BLaER1 treated with 17β-estradiol and CSF1 and Interleukin-3, amounts not matched to agents 10 nM and 100 nM (cell line): ENCODE results near the gene FOXP1.

Experiments used
- H3K27ac ChIP-seq, 11 experiments: shearing (Covaris generic); formaldehyde crosslinking; 2 replicates each; pipeline ENCODE4 v1.8.1; 2022
- H3K27me3 ChIP-seq, 11 experiments: shearing (Covaris generic); formaldehyde crosslinking; 2 replicates each; pipeline ENCODE4 v1.8.1; 2022
- H3K36me3 ChIP-seq, 11 experiments: shearing (Covaris generic); formaldehyde crosslinking; 2 replicates each; pipeline ENCODE4 v1.8.1; 2022
- H3K4me1 ChIP-seq, 10 experiments: shearing (Covaris generic); formaldehyde crosslinking; 2 replicates each; pipeline ENCODE4 v1.8.1; 2022
- H3K4me2 ChIP-seq, 11 experiments: shearing (Covaris generic); formaldehyde crosslinking; 2 replicates each; pipeline ENCODE4 v1.8.1; 2022
- H3K4me3 ChIP-seq, 10 experiments: shearing (Covaris generic); formaldehyde crosslinking; 2 replicates each; pipeline ENCODE4 v1.8.1; 2022
- H3K9ac ChIP-seq, 11 experiments: shearing (Covaris generic); formaldehyde crosslinking; 2 replicates each; pipeline ENCODE4 v1.8.1; 2022
- H3K9me3 ChIP-seq, 11 experiments: shearing (Covaris generic); formaldehyde crosslinking; replicated peaks in 1 of 11; 2 replicates each; pipeline ENCODE4 v1.8.1; 2022
- H4K20me1 ChIP-seq, 11 experiments: shearing (Covaris generic); formaldehyde crosslinking; 2 replicates each; pipeline ENCODE4 v1.8.1; 2022
- Cebpa-rat ChIP-seq, 11 experiments: shearing (Covaris generic); IDR thresholded peaks; 2 replicates each; pipeline ENCODE4 v1.8.1; 2022

FOXP1 gene

GRCh38 chr3:71397046-71397445 is 186.5 kb downstream of the FOXP1 start:
- Histone ChIP-seq H3K4me1 (peaks cover 29 to 51% (median 43%) of the 10 kb centered on the region in 10 experiments), H3K27me3 (peaks cover 0 to 7% (median 0%) of the 10 kb centered on the region in 11 experiments; a peak in 3 of 22 replicates), H4K20me1 (no peaks in the 10 kb centered on the region), H3K4me3 (no peak overlapping the region), H3K4me2 (no peak overlapping the region), H3K36me3 (no peaks in the 10 kb centered on the region), H3K9me3 (no peaks in the 10 kb centered on the region), H3K9ac (no peak overlapping the region), H3K27ac (no peak overlapping the region)
- no peak for TF ChIP-seq Cebpa-rat (IDR thresholded peaks at IDR 0.05)

GRCh38 chr3:71395927-71396695 is 187.4 kb downstream of the FOXP1 start:
- Histone ChIP-seq H3K27me3 (peaks cover 0 to 16% (median 0%) of the 10 kb centered on the region in 11 experiments; a peak in 5 of 22 replicates), H3K9ac (0 out of 22 replicates have a peak overlapping the region, but pooled peaks of 1 of the 11 experiments have one; percentile 3), H3K36me3 (no peaks in the 10 kb centered on the region), H3K4me1 (peaks cover 38 to 51% (median 43%) of the 10 kb centered on the region in 10 experiments), H3K4me2 (peak overlapping the region; percentile 46 to 83 (median 71)), H3K4me3 (no peak overlapping the region), H3K27ac (peak overlapping the region in 9 of 11 experiments; percentile 1 to 57 (median 29); a peak in 11 of 22 replicates), H4K20me1 (no peaks in the 10 kb centered on the region), H3K9me3 (no peaks in the 10 kb centered on the region)
- TF ChIP-seq Cebpa-rat (IDR thresholded peaks at IDR 0.05), result no peak

- Histone ChIP-seq H3K36me3 (no peaks in the 10 kb centered on the region), H3K4me2 (peak overlapping the region in 8 of 11 experiments; percentile 1 to 83 (median 68); a peak in 14 of 22 replicates), H3K4me1 (peaks cover 43 to 54% (median 48%) of the 10 kb centered on the region in 10 experiments), H3K27ac (peak overlapping the region in 1 of 11 experiments; percentile 39; a peak in 1 of 22 replicates), H3K27me3 (peaks cover 0 to 16% (median 0%) of the 10 kb centered on the region in 11 experiments; a peak in 6 of 22 replicates), H3K9ac (no peak overlapping the region), H4K20me1 (no peaks in the 10 kb centered on the region), H3K4me3 (no peak overlapping the region), H3K9me3 (no peaks in the 10 kb centered on the region)
- no peak for TF ChIP-seq Cebpa-rat (IDR thresholded peaks at IDR 0.05)
These were observed 188.1 kb downstream of the FOXP1 start for GRCh38 chr3:71395470-71395869.

GRCh38 chr3:71393745-71394144 is 189.8 kb downstream of the FOXP1 start:
- no peak for TF ChIP-seq Cebpa-rat (IDR thresholded peaks at IDR 0.05)

GRCh38 chr3:71393093-71393492 is 190.4 kb downstream of the FOXP1 start:
- Histone ChIP-seq H3K4me3 (no peak overlapping the region), H4K20me1 (no peaks in the 10 kb centered on the region), H3K27ac (peak overlapping the region in 3 of 11 experiments; percentile 47 to 78 (median 73); a peak in 3 of 22 replicates), H3K4me2 (peak overlapping the region in 1 of 11 experiments; percentile 92; a peak in 1 of 22 replicates), H3K9me3 (no peaks in the 10 kb centered on the region), H3K27me3 (peaks cover 0 to 34% (median 12%) of the 10 kb centered on the region in 11 experiments; a peak in 16 of 22 replicates), H3K9ac (no peak overlapping the region), H3K4me1 (peaks cover 50 to 74% (median 57%) of the 10 kb centered on the region in 10 experiments), H3K36me3 (no peaks in the 10 kb centered on the region)
- TF ChIP-seq Cebpa-rat (IDR thresholded peaks at IDR 0.05), result no peak

More at GRCh38 chr3:71393745-71394144, 189.8 kb downstream of the FOXP1 start:
- H4K20me1 ChIP-seq, result no peaks in the 10 kb centered on the region
- H3K27ac ChIP-seq, result no peak overlapping the region
- H3K4me1 ChIP-seq, result peaks cover 55 to 69% (median 62%) of the 10 kb centered on the region in 10 experiments
- no peak overlapping the region for H3K9ac ChIP-seq
- H3K4me2 ChIP-seq, result no peak overlapping the region
- H3K36me3 ChIP-seq, result no peaks in the 10 kb centered on the region
- H3K27me3 ChIP-seq, result peaks cover 0 to 28% (median 5%) of the 10 kb centered on the region in 11 experiments; a peak in 9 of 22 replicates
- no peak overlapping the region for H3K4me3 ChIP-seq
- H3K9me3 ChIP-seq, result no peaks in the 10 kb centered on the region

- H3K9me3 ChIP-seq, result no peaks in the 10 kb centered on the region; a peak in 1 of 22 replicates
- TF ChIP-seq Cebpa-rat (IDR thresholded peaks at IDR 0.05), result no peak
- H3K9ac ChIP-seq, result peak overlapping the region in 2 of 11 experiments; percentile 52; a peak in 3 of 22 replicates
- no peaks in the 10 kb centered on the region for H4K20me1 ChIP-seq
- no peak overlapping the region for H3K4me3 ChIP-seq
- H3K4me1 ChIP-seq, result peaks cover 44 to 71% (median 52%) of the 10 kb centered on the region in 10 experiments
- peak overlapping the region in 6 of 11 experiments; percentile 14 to 78 (median 36); a peak in 9 of 22 replicates for H3K27ac ChIP-seq
- H3K27me3 ChIP-seq, result peaks cover 0 to 40% (median 16%) of the 10 kb centered on the region in 11 experiments; a peak in 16 of 22 replicates
- H3K36me3 ChIP-seq, result no peaks in the 10 kb centered on the region
- peak overlapping the region; percentile 62 to 92 (median 77); a peak in 17 of 22 replicates for H3K4me2 ChIP-seq
These were observed 191.3 kb downstream of the FOXP1 start for GRCh38 chr3:71392251-71392650.

GRCh38 chr3:71391361-71391760 is 192.2 kb downstream of the FOXP1 start:
- Histone ChIP-seq H3K9ac (peak overlapping the region in 1 of 11 experiments; percentile 52; a peak in 2 of 22 replicates), H3K4me2 (peak overlapping the region; percentile 62 to 92 (median 77); a peak in 21 of 22 replicates), H3K4me3 (no peak overlapping the region), H3K27ac (peak overlapping the region in 4 of 11 experiments; percentile 31 to 78 (median 57); a peak in 7 of 22 replicates), H3K9me3 (peaks cover 0 to 5% (median 0%) of the 10 kb centered on the region in 11 experiments; a peak in 1 of 22 replicates), H4K20me1 (no peaks in the 10 kb centered on the region), H3K27me3 (peaks cover 0 to 40% (median 16%) of the 10 kb centered on the region in 11 experiments; a peak in 16 of 22 replicates), H3K4me1 (peaks cover 41 to 68% (median 49%) of the 10 kb centered on the region in 10 experiments), H3K36me3 (no peaks in the 10 kb centered on the region)
- TF ChIP-seq Cebpa-rat (IDR thresholded peaks at IDR 0.05), result no peak

GRCh38 chr3:71389911-71390573 is 193.5 kb downstream of the FOXP1 start:
- H3K4me2 ChIP-seq, result peak overlapping the region; percentile 62 to 92 (median 77)
- TF ChIP-seq Cebpa-rat (IDR thresholded peaks at IDR 0.05), result no peak
- peaks cover 35 to 55% (median 38%) of the 10 kb centered on the region in 10 experiments for H3K4me1 ChIP-seq
- peaks cover 0 to 40% (median 16%) of the 10 kb centered on the region in 11 experiments; a peak in 16 of 22 replicates for H3K27me3 ChIP-seq
- H3K36me3 ChIP-seq, result no peaks in the 10 kb centered on the region
- H3K4me3 ChIP-seq, result peak overlapping the region in 4 of 10 experiments; percentile 11 to 38 (median 24); a peak in 4 of 20 replicates
- H3K9ac ChIP-seq, result peak overlapping the region in 6 of 11 experiments; percentile 4 to 59 (median 22); a peak in 5 of 22 replicates
- H3K9me3 ChIP-seq, result peaks cover 0 to 5% (median 0%) of the 10 kb centered on the region in 11 experiments; a peak in 1 of 22 replicates
- peak overlapping the region in 7 of 11 experiments; percentile 0 to 44 (median 11); a peak in 6 of 22 replicates for H3K27ac ChIP-seq
- no peaks in the 10 kb centered on the region; a peak in 1 of 22 replicates for H4K20me1 ChIP-seq
